Breast epithelium (tissue), 3 donors: ENCODE data around the gene CPXM2.

ENCODE experiments used
- POLR2A ChIP-seq: fragments of 450-650 bp; IDR thresholded peaks from one replicate; pipeline ENCODE4 v1.6.1; 2016; ENCODE audit warnings: antibody characterized with exemption, mild to moderate bottlenecking, moderate library complexity
- POLR2AphosphoS5 ChIP-seq, 3 donors: sonication (generic); formaldehyde crosslinking; IDR thresholded peaks; one replicate each; pipeline ENCODE4 v1.6.1; 2017; ENCODE audit warnings: antibody characterized with exemption in 3 of 3
- TF ChIP-seq, protein P1 (sequence below), 3 donors: fragments of 450-650 bp; IDR thresholded peaks; one replicate each; pipeline ENCODE4 v1.5.1; 2016 to 2017; ENCODE audit warnings: antibody characterized with exemption in 3 of 3, mild to moderate bottlenecking in 3 of 3, moderate library complexity in 3 of 3

DNA sequence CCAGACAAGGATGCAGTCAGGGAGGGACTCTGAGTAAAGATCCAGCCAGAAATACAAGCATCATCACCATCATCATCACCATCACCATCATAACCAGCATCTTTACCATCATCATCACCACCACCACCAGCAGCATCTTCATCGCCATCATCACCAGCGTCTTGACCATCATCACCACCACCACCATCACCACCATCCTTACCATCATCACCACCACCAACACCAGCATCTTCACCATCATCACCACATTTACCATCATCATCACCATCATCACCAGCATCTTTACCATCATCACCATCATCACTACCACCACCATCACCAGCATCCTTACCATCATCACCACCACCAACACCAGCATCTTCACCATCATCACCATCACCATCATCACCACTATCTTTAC, 44.1 kb upstream of the CPXM2 start:
- TF ChIP-seq POLR2A (no peak), POLR2AphosphoS5 (IDR thresholded peaks at IDR 0.05) (no peak)
- TF ChIP-seq, protein P1, sequence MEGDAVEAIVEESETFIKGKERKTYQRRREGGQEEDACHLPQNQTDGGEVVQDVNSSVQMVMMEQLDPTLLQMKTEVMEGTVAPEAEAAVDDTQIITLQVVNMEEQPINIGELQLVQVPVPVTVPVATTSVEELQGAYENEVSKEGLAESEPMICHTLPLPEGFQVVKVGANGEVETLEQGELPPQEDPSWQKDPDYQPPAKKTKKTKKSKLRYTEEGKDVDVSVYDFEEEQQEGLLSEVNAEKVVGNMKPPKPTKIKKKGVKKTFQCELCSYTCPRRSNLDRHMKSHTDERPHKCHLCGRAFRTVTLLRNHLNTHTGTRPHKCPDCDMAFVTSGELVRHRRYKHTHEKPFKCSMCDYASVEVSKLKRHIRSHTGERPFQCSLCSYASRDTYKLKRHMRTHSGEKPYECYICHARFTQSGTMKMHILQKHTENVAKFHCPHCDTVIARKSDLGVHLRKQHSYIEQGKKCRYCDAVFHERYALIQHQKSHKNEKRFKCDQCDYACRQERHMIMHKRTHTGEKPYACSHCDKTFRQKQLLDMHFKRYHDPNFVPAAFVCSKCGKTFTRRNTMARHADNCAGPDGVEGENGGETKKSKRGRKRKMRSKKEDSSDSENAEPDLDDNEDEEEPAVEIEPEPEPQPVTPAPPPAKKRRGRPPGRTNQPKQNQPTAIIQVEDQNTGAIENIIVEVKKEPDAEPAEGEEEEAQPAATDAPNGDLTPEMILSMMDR (IDR thresholded peaks at IDR 0.05), result no peak
